ENCODE measurements around the gene CRISP1. TPM values are rescaled to one million over a fixed set of nuclear protein-coding genes. Genes with fewer than 3 reads are reported as not detected.

The CRISP1 gene
- total RNA-seq, 1 experiment from 2014 or later = not detected

DNA sequence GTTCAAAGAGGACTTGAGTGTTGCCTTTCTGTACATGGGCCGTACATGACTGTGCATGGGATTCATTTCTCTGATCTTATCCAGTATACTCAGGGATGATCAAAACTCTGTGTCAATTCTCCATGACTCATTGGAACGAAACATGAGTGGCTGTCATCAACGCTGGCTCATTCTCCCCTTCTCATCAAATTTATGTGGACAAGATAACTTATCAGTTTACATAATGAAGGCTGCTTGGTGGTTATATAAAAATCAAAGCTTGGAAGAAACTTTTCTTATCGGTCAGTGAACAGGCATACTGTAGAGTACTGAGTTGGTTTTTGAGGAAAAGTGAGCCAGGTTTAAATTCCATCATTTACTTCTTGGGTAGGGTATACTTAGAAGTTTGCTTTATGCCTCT lies 24.9 kb downstream of the CRISP1 start:
- intact Hi-C loops (cut with micrococcal nuclease; ENCODE audit: unreplicated experiment) = loop anchor here (10.0 kb wide), 1 partner anchor 387 kb away; no protein-coding TSS in a partner anchor
- H3K36me3 ChIP-seq (ENCODE audit: control insufficient read depth, insufficient read depth, low read length) = no peaks in the 10 kb centered on the region
- POLR2A ChIA-PET = no interaction called here
- no peak overlapping the region for H3K4me3 Mint-ChIP-seq (ENCODE audit: unreplicated experiment)
- no peak overlapping the region for H3K27ac Mint-ChIP-seq (ENCODE audit: unreplicated experiment)
- no peak overlapping the region for H3K4me3 ChIP-seq (ENCODE audit: low read depth, low read length)
- CTCF ChIA-PET = no interaction called here
- no TSS peak for BruUV-seq (replicated peaks)
- H3K4me1 Mint-ChIP-seq (ENCODE audit: low read depth, unreplicated experiment) = no peaks in the 10 kb centered on the region
- no peaks in the 10 kb centered on the region for H3K9me3 ChIP-seq
- H3K36me3 Mint-ChIP-seq (ENCODE audit: insufficient read depth, unreplicated experiment) = no peaks in the 10 kb centered on the region
- no peaks in the 10 kb centered on the region for H3K27me3 ChIP-seq (replicated peaks; ENCODE audit: control insufficient read depth, insufficient read depth, low read length)
- no peaks in the 10 kb centered on the region for H3K9me3 Mint-ChIP-seq (ENCODE audit: unreplicated experiment)
- H3K27me3 Mint-ChIP-seq (ENCODE audit: insufficient read depth, unreplicated experiment) = peaks cover 2% of the 10 kb centered on the region
- no peaks in the 10 kb centered on the region for H3K4me1 ChIP-seq
- DNase-seq = no peak
- TF ChIP-seq, protein P1, sequence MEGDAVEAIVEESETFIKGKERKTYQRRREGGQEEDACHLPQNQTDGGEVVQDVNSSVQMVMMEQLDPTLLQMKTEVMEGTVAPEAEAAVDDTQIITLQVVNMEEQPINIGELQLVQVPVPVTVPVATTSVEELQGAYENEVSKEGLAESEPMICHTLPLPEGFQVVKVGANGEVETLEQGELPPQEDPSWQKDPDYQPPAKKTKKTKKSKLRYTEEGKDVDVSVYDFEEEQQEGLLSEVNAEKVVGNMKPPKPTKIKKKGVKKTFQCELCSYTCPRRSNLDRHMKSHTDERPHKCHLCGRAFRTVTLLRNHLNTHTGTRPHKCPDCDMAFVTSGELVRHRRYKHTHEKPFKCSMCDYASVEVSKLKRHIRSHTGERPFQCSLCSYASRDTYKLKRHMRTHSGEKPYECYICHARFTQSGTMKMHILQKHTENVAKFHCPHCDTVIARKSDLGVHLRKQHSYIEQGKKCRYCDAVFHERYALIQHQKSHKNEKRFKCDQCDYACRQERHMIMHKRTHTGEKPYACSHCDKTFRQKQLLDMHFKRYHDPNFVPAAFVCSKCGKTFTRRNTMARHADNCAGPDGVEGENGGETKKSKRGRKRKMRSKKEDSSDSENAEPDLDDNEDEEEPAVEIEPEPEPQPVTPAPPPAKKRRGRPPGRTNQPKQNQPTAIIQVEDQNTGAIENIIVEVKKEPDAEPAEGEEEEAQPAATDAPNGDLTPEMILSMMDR (IDR thresholded peaks at IDR 0.05; ENCODE audit: insufficient read depth in 1 of 2, low read depth in 1 of 2, low read length in 1 of 2, severe bottlenecking in 1 of 2, unreplicated experiment in 1 of 2) = no peak

DNA sequence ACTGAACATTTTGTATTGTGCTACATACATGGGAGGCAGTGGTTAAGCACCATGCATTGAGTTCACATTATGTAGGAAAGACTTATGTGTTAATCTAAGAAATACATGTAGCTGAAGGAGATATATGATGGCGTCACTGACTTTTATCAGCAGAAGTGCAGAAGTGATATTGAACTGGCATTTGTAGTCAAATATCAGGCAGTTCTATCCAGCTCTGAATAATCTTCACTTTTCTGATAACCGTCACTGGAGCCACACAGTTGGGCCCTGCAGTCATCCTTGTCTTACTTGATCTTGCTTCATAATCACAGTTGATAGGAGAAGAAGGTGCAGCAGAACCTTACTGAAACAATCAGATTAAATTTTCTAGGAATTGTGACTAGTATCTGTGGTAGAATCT lies 26.4 kb downstream of the CRISP1 start:
- Histone ChIP-seq H3K4me3 (ENCODE audit: low read depth, low read length) (no peak overlapping the region), H3K4me1 (no peaks in the 10 kb centered on the region), H3K36me3 (ENCODE audit: control insufficient read depth, insufficient read depth, low read length) (no peaks in the 10 kb centered on the region), H3K9me3 (no peaks in the 10 kb centered on the region), H3K27me3 (replicated peaks; ENCODE audit: control insufficient read depth, insufficient read depth, low read length) (no peaks in the 10 kb centered on the region)
- Mint-ChIP-seq H3K4me1 (ENCODE audit: low read depth, unreplicated experiment) (no peaks in the 10 kb centered on the region), H3K27ac (ENCODE audit: unreplicated experiment) (no peak overlapping the region), H3K9me3 (ENCODE audit: unreplicated experiment) (no peaks in the 10 kb centered on the region), H3K27me3 (ENCODE audit: insufficient read depth, unreplicated experiment) (peaks cover 2% of the 10 kb centered on the region), H3K36me3 (ENCODE audit: insufficient read depth, unreplicated experiment) (no peaks in the 10 kb centered on the region), H3K4me3 (ENCODE audit: unreplicated experiment) (no peak overlapping the region)
- intact Hi-C loops (cut with micrococcal nuclease; ENCODE audit: unreplicated experiment) = loop anchor here (10.0 kb wide), 1 partner anchor 385 kb away; no protein-coding TSS in a partner anchor
- DNase-seq = no peak
- TF ChIP-seq, protein P1 (IDR thresholded peaks at IDR 0.05; ENCODE audit: insufficient read depth in 1 of 2, low read depth in 1 of 2, low read length in 1 of 2, severe bottlenecking in 1 of 2, unreplicated experiment in 1 of 2) = no peak
- CTCF ChIA-PET = no interaction called here
- POLR2A ChIA-PET = no interaction called here
- no TSS peak for BruUV-seq (replicated peaks)

DNA sequence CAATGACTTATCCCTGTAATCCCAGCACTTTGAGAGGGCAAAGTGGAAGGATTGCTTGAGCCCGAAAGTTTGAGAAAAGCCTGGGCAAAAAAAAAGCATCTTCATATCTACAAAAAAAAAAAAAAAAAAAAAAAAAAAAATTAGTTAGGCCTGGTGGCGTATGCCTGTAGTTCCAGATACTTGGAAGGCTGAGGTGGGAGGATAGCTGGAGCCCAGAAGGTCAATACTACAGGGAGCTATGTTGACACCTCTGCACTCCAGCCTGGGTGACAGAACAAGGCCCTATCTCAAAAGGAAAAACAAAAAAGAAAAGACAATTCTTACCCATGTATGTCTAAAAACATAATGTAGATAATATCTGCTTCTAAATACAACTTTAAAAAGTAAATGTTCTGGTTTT lies 27.2 kb downstream of the CRISP1 start:
- Histone ChIP-seq H3K36me3 (ENCODE audit: control insufficient read depth, insufficient read depth, low read length) (no peaks in the 10 kb centered on the region), H3K4me3 (ENCODE audit: low read depth, low read length) (no peak overlapping the region), H3K9me3 (no peaks in the 10 kb centered on the region), H3K4me1 (no peaks in the 10 kb centered on the region), H3K27me3 (replicated peaks; ENCODE audit: control insufficient read depth, insufficient read depth, low read length) (no peaks in the 10 kb centered on the region)
- no peaks in the 10 kb centered on the region for H3K36me3 Mint-ChIP-seq (ENCODE audit: insufficient read depth, unreplicated experiment)
- peaks cover 2% of the 10 kb centered on the region for H3K27me3 Mint-ChIP-seq (ENCODE audit: insufficient read depth, unreplicated experiment)
- no peak for DNase-seq
- intact Hi-C loops (cut with micrococcal nuclease; ENCODE audit: unreplicated experiment) = no loop called here
- no TSS peak for BruUV-seq (replicated peaks)
- ChIA-PET POLR2A (no interaction called here), CTCF (no interaction called here)
- no peak overlapping the region for H3K4me3 Mint-ChIP-seq (ENCODE audit: unreplicated experiment)
- H3K27ac Mint-ChIP-seq (ENCODE audit: unreplicated experiment) = no peak overlapping the region
- no peaks in the 10 kb centered on the region for H3K9me3 Mint-ChIP-seq (ENCODE audit: unreplicated experiment)
- TF ChIP-seq, protein P1 (IDR thresholded peaks at IDR 0.05; ENCODE audit: insufficient read depth in 1 of 2, low read depth in 1 of 2, low read length in 1 of 2, severe bottlenecking in 1 of 2, unreplicated experiment in 1 of 2) = no peak
- no peaks in the 10 kb centered on the region for H3K4me1 Mint-ChIP-seq (ENCODE audit: low read depth, unreplicated experiment)

Data from Caco-2 (cell line).